22Rv1 (cell line): ENCODE measurements around the gene PLA2G6.

Experiments
- CTCF ChIP-seq: fragments of 450-650 bp; IDR thresholded peaks from 2 replicates; pipeline ENCODE4 v1.5.1; 2017; ENCODE audit warnings: mild to moderate bottlenecking
- ZFX ChIP-seq: fragments of 450-650 bp; IDR thresholded peaks from 2 replicates; pipeline ENCODE4 v1.6.1; 2017; ENCODE audit warnings: antibody characterized with exemption, borderline replicate concordance

GRCh38 chr22:38135133-38135706, 46.4 kb downstream of the PLA2G6 start:
- TF ChIP-seq CTCF (no peak), ZFX (no peak)
